Adrenal gland (tissue), 12 donors: ENCODE data around the gene ELL2. TPM values are rescaled to one million over a fixed set of nuclear protein-coding genes. Genes with fewer than 3 reads are reported as not detected.

Experiments used
- DNase-seq, 7 donors: peaks; one replicate each; pipeline ENCODE4 v3.0.0-alpha.2; 2019 to 2020
- H3K27ac ChIP-seq, 5 donors: fragments of 200-600 bp; sonication (generic) in 4 of 5; 1 replicate in 3 of 5; 2 replicates in 2 of 5; pipeline versions ENCODE4 v1.5.1 to v1.8.0; 2016 to 2020; ENCODE audit warnings: mild to moderate bottlenecking in 1 of 5
- H3K27me3 ChIP-seq: fragments of 200-600 bp; 2 replicates; pipeline ENCODE4 v1.8.0; 2021
- H3K36me3 ChIP-seq, 2 donors: fragments of 200-600 bp; replicated peaks in 1 of 2; 1 replicate in 1 of 2; 2 replicates in 1 of 2; pipeline versions ENCODE4 v1.5.1 to v1.8.0; 2018 to 2022
- H3K4me1 ChIP-seq, 2 donors: fragments of 200-600 bp; replicated peaks in 1 of 2; 1 replicate in 1 of 2; 2 replicates in 1 of 2; pipeline versions ENCODE4 v1.5.1 to v1.8.0; 2018 to 2021
- H3K4me3 ChIP-seq, 4 donors: fragments of 200-600 bp; sonication (generic) in 3 of 4; one replicate each; pipeline ENCODE4 v1.5.1; 2016 to 2018
- H3K9me3 ChIP-seq, 3 donors: fragments of 200-600 bp; sonication (generic) in 1 of 3; replicated peaks in 1 of 3; 1 replicate in 2 of 3; 2 replicates in 1 of 3; pipeline versions ENCODE4 v1.5.1 to v1.8.0; 2016 to 2021
- POLR2A ChIP-seq, 2 donors: fragments of 450-650 bp; IDR thresholded peaks; one replicate each; pipeline ENCODE4 v1.6.1; 2017; ENCODE audit warnings: antibody characterized with exemption in 2 of 2, mild to moderate bottlenecking in 2 of 2, moderate library complexity in 1 of 2
- WGBS, 4 donors: extraction: QIAGEN DNeasy Blood & Tissue Kit in 2 of 4; methylation state at CpG; one replicate each; pipeline versions ENCODE4 v1.1.5 to v1.1.7; 2013 to 2017; 5-methylcytosine and 5-hydroxymethylcytosine counted together
- intact Hi-C, 2 donors: fragments of 100-400 bp; cut with DNase I; formaldehyde crosslinking; loops; one replicate each; pipeline versions ENCODE4 v1.14.1 to v1.15.0; 2022 to 2023
- polyA plus RNA-seq, 3 donors: library from polyadenylated mRNA; stranded (reverse); fragments of 200-250 nt in 2 of 3; fragments of 350-450 nt in 1 of 3; fragmentation: Illumina TruSeq in 1 of 3; extraction: RNeasy Lipid Tissue Mini Kit (QIAGEN cat#74804) in 1 of 3; gene quantifications; one replicate each; pipeline ENCODE4 v1.2.3, GENCODE V29; 2013 to 2014
- total RNA-seq, 9 donors: library from RNA; depleted of rRNA in 4 of 9; stranded (reverse); fragments of >200 nt in 4 of 9; fragments of 120-200 nt in 1 of 9; fragmentation: NEBNext Ultra II Directional in 1 of 9; extraction: Animal tissue kit (Norgen Biotek cat#: 25700) in 1 of 9; gene quantifications; one replicate each; pipeline versions ENCODE4 v1.1.0 to v1.2.4, GENCODE V29; 2013 to 2023
- TF ChIP-seq, protein P1 (sequence below), 6 experiments: fragments of 450-650 bp in 4 of 6; fragments of 200-600 bp in 2 of 6; sonication (generic) in 1 of 6; IDR thresholded peaks; 1 replicate in 5 of 6; 2 replicates in 1 of 6; pipeline versions ENCODE4 v1.5.1 to v1.8.0; 2016 to 2021; ENCODE audit warnings: antibody characterized with exemption in 6 of 6, mild to moderate bottlenecking in 2 of 6, moderate library complexity in 1 of 6
- donor health status: healthy with polysubstance abuse.
- donor health status: Bipolar disorder and iron deficiency.
- donor health status: DM: yes; HTN: yes; CAD: no.
- donor health status: DM: no; HTN: no; CAD: no.
- donor health status: DM: no; HTN: no; CAD: no.
- donor health status: DM: yes; HTN: yes; CAD: no.

ELL2 gene
- total and polyA plus RNA-seq, 12 donors: 3.4 to 27.5 (median 14.5) TPM

DNA sequence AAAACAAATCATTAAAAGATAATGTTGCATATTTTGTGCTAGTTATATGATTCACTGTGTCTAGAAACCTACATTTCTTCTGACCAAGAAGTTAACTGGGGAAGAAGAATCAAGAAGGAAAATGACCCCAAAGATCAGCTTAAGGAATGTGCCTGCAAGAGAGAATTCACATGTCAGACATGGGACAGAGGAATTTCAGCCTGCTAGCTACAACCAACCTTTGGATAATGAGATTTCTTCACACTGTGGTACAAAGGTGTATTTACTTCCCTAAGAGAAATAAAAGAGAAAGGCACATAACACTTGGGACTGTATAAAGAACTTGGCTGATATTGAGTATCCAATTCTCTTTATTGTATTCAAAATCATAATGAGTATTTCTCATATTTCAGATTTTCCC, 39.6 kb upstream of the ELL2 start:
- Histone ChIP-seq H3K4me3 (no peak overlapping the region), H3K36me3 (no peaks in the 10 kb centered on the region), H3K9me3 (no peaks in the 10 kb centered on the region), H3K27me3 (no peaks in the 10 kb centered on the region), H3K4me1 (no peaks in the 10 kb centered on the region), H3K27ac (no peak overlapping the region)
- intact Hi-C loops: no loop called here
- TF ChIP-seq, protein P1, sequence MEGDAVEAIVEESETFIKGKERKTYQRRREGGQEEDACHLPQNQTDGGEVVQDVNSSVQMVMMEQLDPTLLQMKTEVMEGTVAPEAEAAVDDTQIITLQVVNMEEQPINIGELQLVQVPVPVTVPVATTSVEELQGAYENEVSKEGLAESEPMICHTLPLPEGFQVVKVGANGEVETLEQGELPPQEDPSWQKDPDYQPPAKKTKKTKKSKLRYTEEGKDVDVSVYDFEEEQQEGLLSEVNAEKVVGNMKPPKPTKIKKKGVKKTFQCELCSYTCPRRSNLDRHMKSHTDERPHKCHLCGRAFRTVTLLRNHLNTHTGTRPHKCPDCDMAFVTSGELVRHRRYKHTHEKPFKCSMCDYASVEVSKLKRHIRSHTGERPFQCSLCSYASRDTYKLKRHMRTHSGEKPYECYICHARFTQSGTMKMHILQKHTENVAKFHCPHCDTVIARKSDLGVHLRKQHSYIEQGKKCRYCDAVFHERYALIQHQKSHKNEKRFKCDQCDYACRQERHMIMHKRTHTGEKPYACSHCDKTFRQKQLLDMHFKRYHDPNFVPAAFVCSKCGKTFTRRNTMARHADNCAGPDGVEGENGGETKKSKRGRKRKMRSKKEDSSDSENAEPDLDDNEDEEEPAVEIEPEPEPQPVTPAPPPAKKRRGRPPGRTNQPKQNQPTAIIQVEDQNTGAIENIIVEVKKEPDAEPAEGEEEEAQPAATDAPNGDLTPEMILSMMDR (IDR thresholded peaks at IDR 0.05): no peak
- no peak for DNase-seq

DNA sequence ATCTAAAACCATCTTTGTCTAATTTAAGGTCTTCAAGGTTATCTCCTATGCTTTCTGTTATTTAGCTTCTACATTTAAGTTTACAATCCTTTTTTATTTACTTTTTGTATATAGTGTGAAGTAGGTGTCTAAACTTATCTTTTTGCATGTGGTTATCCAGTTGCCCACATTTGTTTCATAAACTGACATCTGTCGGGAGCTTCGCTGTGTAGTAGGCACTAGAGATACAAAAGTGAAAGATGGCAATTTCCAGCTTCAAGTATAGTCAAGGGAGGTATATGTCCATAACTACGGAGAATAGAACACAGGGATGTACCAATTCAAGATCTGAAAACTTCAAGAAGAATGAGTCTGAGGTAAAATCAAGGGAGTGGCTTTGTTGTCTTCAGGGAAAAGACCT, 38.7 kb upstream of the ELL2 start:
- Histone ChIP-seq H3K4me3 (no peak overlapping the region), H3K4me1 (no peaks in the 10 kb centered on the region), H3K27me3 (no peaks in the 10 kb centered on the region), H3K9me3 (no peaks in the 10 kb centered on the region), H3K36me3 (no peaks in the 10 kb centered on the region), H3K27ac (no peak overlapping the region)
- TF ChIP-seq POLR2A (IDR thresholded peaks at IDR 0.05): no peak
- TF ChIP-seq, protein P1 (IDR thresholded peaks at IDR 0.05): no peak
- intact Hi-C loops: no loop called here
- WGBS, 4 donors: 86 to 92% (median 86%) methylated on average over 3 of the region's 3 CpGs
- DNase-seq: no peak

DNA sequence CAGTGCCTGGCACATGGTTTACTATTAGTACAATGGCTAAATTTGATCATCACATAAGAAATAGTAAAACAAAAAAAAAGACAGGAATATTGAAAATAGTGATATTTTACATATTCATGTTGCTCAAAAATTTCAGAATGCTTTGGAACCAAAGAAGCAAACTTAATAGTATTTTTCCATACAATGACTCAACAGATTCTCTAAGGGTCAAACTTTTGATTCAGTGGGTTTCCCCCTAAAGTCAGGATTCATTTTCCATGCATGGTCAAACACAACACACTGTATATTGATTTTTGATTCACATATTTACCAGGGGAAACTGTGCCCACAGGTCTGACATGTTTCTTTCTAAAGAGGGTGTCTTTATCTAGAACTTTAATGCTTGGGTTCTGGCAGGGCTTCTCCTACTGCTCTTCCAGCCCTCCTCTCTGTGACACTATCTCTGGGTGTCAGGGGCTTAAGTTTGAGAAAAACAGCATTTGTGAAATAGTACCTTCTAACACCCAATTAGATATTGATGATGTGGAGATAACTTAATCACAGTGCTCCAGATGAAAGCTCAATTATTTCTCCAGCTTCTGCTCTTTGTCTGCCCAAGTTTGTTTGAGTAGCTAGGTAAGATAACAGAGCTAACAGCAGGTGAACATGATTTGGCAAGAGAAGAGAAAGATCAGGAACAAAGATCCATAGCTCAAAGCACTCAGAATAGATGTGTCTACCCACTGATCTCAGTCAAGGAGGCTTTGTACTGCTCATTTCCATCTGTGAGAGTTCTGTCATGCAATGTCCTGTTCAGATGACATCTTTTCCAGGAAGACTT, 35.5 kb upstream of the ELL2 start:
- no peaks in the 10 kb centered on the region for H3K27me3 ChIP-seq
- H3K4me1 ChIP-seq: no peaks in the 10 kb centered on the region
- no peaks in the 10 kb centered on the region for H3K9me3 ChIP-seq
- TF ChIP-seq POLR2A (IDR thresholded peaks at IDR 0.05): no peak
- no peak for DNase-seq
- no peak overlapping the region for H3K4me3 ChIP-seq
- no peaks in the 10 kb centered on the region for H3K36me3 ChIP-seq
- intact Hi-C loops: no loop called here
- H3K27ac ChIP-seq: no peak overlapping the region

DNA sequence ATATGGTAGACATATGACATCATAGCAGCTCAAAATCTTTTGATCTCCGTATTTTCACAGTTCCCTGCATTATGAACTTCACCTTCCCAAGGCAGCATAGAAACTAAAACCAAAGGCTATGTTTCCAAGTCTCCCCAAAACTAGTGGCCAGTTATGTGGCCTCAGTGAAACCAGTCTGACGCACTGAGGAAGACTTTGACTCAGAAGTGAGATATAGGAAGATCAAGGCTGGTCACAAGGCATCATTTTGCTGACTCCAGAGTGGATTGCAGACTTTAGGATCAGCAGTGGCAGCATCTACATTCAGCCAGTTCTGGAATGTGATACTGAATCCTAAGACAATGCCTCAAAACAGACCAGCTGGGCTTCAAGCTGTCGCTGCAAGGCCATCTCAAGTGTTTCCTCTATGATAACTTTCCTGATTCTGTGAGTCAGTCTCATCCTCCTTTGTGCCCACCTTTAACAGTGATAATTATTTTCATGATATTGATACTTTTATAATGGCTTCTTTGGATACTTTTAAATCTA, 34.4 kb upstream of the ELL2 start:
- H3K4me3 ChIP-seq: no peak overlapping the region
- TF ChIP-seq POLR2A (IDR thresholded peaks at IDR 0.05): no peak
- no peaks in the 10 kb centered on the region for H3K4me1 ChIP-seq
- no peaks in the 10 kb centered on the region for H3K9me3 ChIP-seq
- WGBS, 4 donors: 70 to 81% (median 76%) methylated on average over 3 of the region's 3 CpGs
- DNase-seq: no peak
- intact Hi-C loops: no loop called here
- no peaks in the 10 kb centered on the region for H3K27me3 ChIP-seq
- no peak overlapping the region for H3K27ac ChIP-seq
- H3K36me3 ChIP-seq: no peaks in the 10 kb centered on the region

DNA sequence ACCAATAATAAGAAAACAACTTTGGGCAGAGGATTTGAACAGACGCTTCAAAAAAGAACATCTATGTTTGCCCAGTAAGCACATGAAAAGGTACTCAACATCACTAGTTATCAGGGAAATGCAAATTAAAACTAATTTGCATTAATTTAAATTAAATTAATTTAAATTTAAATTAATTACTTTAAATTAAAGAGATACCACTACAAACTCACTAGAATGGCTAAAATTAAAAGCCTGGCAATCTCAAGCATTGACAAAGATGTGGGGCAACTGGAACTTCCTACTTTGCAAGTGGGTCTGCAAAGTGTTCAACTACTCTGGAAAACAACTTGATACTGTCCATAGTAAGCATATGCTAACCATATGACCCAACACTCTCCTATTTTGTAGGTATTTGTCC, 32.1 kb upstream of the ELL2 start:
- no peak for DNase-seq
- H3K4me1 ChIP-seq: no peaks in the 10 kb centered on the region
- H3K4me3 ChIP-seq: no peak overlapping the region
- H3K27me3 ChIP-seq: no peaks in the 10 kb centered on the region
- TF ChIP-seq POLR2A (IDR thresholded peaks at IDR 0.05): no peak
- TF ChIP-seq, protein P1 (IDR thresholded peaks at IDR 0.05): no peak
- no peaks in the 10 kb centered on the region for H3K36me3 ChIP-seq
- H3K9me3 ChIP-seq: no peaks in the 10 kb centered on the region
- WGBS, 4 donors: 92 to 98% (median 96%) methylated on average over 1 of the region's 1 CpG
- H3K27ac ChIP-seq: no peak overlapping the region
- intact Hi-C loops: no loop called here
